BLaER1 treated with 17β-estradiol and CSF1 and Interleukin-3, amounts not matched to agents 10 nM and 100 nM (cell line): ENCODE data around the gene TMEM163.
"Not testable (repeated sequence)": the region's sequence is repeated elsewhere in the genome, so short reads cannot be mapped to it uniquely, and the experiment has no call there.

Experiments
- H3K27ac ChIP-seq, 11 experiments: shearing (Covaris generic); formaldehyde crosslinking; 2 replicates each; pipeline ENCODE4 v1.8.1; 2022
- H3K27me3 ChIP-seq, 11 experiments: shearing (Covaris generic); formaldehyde crosslinking; 2 replicates each; pipeline ENCODE4 v1.8.1; 2022
- H3K36me3 ChIP-seq, 11 experiments: shearing (Covaris generic); formaldehyde crosslinking; 2 replicates each; pipeline ENCODE4 v1.8.1; 2022
- H3K4me1 ChIP-seq, 10 experiments: shearing (Covaris generic); formaldehyde crosslinking; 2 replicates each; pipeline ENCODE4 v1.8.1; 2022
- H3K4me2 ChIP-seq, 11 experiments: shearing (Covaris generic); formaldehyde crosslinking; 2 replicates each; pipeline ENCODE4 v1.8.1; 2022
- H3K4me3 ChIP-seq, 10 experiments: shearing (Covaris generic); formaldehyde crosslinking; 2 replicates each; pipeline ENCODE4 v1.8.1; 2022
- H3K9ac ChIP-seq, 11 experiments: shearing (Covaris generic); formaldehyde crosslinking; 2 replicates each; pipeline ENCODE4 v1.8.1; 2022
- H3K9me3 ChIP-seq, 11 experiments: shearing (Covaris generic); formaldehyde crosslinking; replicated peaks in 1 of 11; 2 replicates each; pipeline ENCODE4 v1.8.1; 2022
- H4K20me1 ChIP-seq, 11 experiments: shearing (Covaris generic); formaldehyde crosslinking; 2 replicates each; pipeline ENCODE4 v1.8.1; 2022
- Cebpa-rat ChIP-seq, 11 experiments: shearing (Covaris generic); IDR thresholded peaks; 2 replicates each; pipeline ENCODE4 v1.8.1; 2022

TMEM163 gene

DNA sequence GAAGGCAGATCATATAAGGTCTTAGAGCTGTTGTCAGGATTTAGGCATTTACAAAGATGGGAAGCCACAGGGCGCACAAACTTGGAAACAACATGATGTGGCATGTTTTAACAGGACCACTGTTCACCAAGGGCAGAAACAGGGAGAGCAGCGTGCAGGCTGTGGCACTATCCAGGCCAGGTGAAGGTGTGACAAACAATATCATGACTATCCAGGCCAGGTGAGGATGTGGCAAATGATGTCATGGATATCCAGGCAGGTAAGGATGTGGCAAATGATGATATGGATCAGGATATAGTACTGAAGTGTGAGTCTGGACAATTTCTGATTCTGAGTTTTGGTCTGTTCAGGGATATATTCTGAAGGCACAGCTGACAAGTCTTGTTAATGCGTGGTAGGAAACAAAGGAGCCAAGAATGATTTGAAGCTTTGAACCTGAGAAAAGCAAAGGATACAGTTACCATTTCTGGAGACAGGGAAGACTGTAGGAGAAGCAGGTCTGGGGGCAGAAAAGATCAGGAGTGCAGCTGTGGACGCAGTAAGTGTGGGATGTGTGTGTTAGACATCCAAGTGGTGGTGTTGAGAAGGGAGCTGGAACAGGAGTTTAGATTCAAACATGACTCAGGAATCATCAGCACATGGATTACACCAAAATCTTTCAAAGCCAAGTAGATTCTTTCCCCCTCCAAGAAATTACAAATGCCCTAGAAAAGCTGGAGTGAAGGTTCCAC is 205.9 kb downstream of the TMEM163 start:
- H3K36me3 ChIP-seq = no peaks in the 10 kb centered on the region
- no peak for TF ChIP-seq Cebpa-rat (IDR thresholded peaks at IDR 0.05)
- H3K9ac ChIP-seq = no peak overlapping the region
- no peaks in the 10 kb centered on the region for H3K9me3 ChIP-seq
- H3K27ac ChIP-seq = no peak overlapping the region
- H3K4me3 ChIP-seq = no peak overlapping the region
- no peaks in the 10 kb centered on the region for H3K27me3 ChIP-seq
- no peaks in the 10 kb centered on the region for H3K4me1 ChIP-seq
- H3K4me2 ChIP-seq = no peak overlapping the region
- no peaks in the 10 kb centered on the region for H4K20me1 ChIP-seq

DNA sequence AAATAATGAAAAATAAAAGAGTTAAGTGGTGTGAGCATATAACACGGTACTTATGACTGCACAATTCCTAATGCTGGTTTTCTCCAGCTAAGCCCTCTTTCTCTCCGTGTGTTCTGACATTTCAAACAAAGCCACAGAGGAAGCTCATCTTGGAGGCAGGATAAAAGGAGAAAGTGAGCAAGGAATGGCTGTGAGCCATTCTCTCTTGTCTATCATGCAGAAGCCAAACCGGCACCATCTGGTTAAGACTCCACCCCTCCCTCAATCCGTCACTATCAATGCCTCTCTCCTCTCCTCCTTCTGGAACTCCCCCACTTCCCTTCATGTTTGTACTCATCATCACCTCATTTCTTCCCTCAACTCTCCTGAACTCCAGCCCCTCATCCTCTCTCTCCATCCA is 210.4 kb downstream of the TMEM163 start:
- Histone ChIP-seq H4K20me1 (no peaks in the 10 kb centered on the region), H3K4me1 (peaks cover 0 to 5% (median 0%) of the 10 kb centered on the region in 10 experiments; a peak in 3 of 20 replicates), H3K4me3 (no peak overlapping the region), H3K9ac (no peak overlapping the region), H3K27me3 (no peaks in the 10 kb centered on the region), H3K36me3 (no peaks in the 10 kb centered on the region), H3K27ac (no peak overlapping the region), H3K4me2 (no peak overlapping the region), H3K9me3 (no peaks in the 10 kb centered on the region)
- no peak for TF ChIP-seq Cebpa-rat (IDR thresholded peaks at IDR 0.05)

DNA sequence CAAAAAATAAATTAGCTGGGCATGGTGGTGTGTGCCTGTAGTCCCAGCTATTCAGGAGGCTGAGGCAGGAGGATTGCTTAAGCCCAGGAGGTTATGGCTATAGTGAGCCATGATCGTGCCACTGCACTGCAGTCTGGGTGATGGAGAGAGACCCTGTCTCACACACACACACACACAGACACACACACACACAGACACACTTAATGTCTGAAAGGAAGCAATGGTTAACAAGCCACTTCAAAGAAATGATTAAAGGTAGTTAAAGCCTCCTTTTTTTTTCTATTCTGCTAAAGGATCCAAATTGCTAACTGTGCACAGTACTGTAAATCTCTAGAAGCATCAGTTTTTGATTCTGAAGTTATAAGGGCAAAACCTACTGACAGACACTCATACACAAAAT is 211.1 kb downstream of the TMEM163 start:
- H3K36me3 ChIP-seq = no peaks in the 10 kb centered on the region
- no peak overlapping the region for H3K27ac ChIP-seq
- no peaks in the 10 kb centered on the region for H4K20me1 ChIP-seq
- no peak overlapping the region for H3K9ac ChIP-seq
- no peaks in the 10 kb centered on the region for H3K9me3 ChIP-seq
- no peak overlapping the region for H3K4me2 ChIP-seq
- no peaks in the 10 kb centered on the region for H3K27me3 ChIP-seq
- H3K4me3 ChIP-seq = no peak overlapping the region
- TF ChIP-seq Cebpa-rat (IDR thresholded peaks at IDR 0.05) = no peak
- peaks cover 0 to 5% (median 0%) of the 10 kb centered on the region in 10 experiments; a peak in 3 of 20 replicates for H3K4me1 ChIP-seq

DNA sequence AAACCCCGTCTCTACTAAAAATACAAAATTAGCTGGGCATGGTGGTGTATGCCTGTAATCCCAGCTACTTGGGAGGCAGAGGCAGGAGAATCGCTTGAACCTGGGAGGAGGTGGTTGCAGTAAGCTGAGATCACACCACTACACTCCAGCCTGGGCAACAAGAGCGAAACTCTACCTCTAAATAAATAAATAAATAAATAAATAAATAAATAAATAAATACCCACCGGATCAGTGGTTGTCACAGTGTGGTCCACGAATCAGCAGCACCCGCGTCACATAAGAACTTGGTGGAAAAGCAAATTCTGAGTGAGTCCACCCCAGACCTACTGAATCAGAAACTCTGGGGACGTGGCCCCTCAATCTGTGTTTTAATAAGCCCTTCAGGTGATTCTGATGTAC is 211.6 kb downstream of the TMEM163 start:
- H3K4me1 ChIP-seq, H3K27ac ChIP-seq, H3K9me3 ChIP-seq, H3K27me3 ChIP-seq, H3K9ac ChIP-seq, H3K36me3 ChIP-seq, H3K4me2 ChIP-seq, H4K20me1 ChIP-seq, H3K4me3 ChIP-seq: not testable (repeated sequence)

DNA sequence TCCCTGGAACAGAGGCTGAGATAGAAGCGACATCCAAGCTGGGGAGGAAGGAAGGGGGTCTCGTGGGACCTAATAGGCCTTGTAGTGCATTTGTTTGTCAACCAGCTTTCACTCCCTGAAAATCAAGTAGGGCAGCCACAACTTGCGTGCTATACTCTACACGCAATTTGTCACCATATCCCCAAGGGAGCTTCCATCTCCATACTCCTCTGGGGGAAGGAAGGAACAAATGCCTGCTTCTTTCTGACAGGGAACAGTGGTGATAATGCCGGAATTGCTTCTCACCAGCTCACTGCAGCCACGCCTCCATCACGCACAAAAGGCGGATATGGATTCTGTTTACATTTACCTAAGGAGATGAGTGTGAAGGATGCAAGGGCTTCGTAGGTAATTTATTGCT is 213.4 kb downstream of the TMEM163 start:
- H4K20me1 ChIP-seq = no peaks in the 10 kb centered on the region
- H3K27me3 ChIP-seq = no peaks in the 10 kb centered on the region
- TF ChIP-seq Cebpa-rat (IDR thresholded peaks at IDR 0.05) = no peak
- H3K9ac ChIP-seq = no peak overlapping the region
- H3K9me3 ChIP-seq = no peaks in the 10 kb centered on the region
- H3K36me3 ChIP-seq = no peaks in the 10 kb centered on the region
- no peak overlapping the region for H3K27ac ChIP-seq
- peaks cover 0 to 5% (median 0%) of the 10 kb centered on the region in 10 experiments; a peak in 3 of 20 replicates for H3K4me1 ChIP-seq
- 0 out of 22 replicates have a peak overlapping the region, but pooled peaks of 1 of the 11 experiments have one; percentile 5 for H3K4me2 ChIP-seq
- H3K4me3 ChIP-seq = no peak overlapping the region

DNA sequence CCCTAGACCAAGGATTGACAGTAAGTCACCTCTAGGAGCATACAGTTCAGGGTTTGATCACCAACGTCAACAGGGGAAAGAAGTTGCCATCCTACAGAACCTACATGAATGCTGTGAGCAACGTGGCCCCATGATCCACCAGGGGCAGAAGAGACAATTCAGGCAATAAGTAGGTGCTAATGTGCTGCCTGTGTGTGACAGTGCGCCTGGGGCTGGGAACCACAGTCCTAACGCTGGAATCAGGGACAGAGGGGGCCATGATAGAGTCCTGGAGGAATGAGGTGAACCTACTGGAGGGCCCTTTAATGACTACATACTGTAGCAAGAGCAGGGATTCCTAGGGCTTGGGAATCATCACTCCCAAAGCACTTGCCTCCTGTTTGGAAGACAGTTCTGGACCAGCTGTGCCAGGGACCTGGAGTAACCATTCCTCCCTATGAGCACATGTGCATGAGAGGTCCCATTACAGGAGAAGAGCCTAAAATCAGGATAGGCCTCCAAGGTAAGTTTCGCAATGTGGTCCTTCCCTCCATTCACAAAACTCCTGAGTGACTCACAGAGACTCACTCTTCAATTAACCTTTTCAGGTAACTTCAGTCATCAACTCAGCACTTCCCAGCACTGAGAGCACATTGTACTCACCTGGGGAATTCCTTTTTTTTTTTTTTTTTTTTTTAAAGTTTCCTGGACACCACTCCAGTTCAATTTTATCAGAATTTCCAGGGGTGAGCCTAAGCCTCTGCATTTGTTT is 214.0 kb downstream of the TMEM163 start:
- Histone ChIP-seq H3K9ac (no peak overlapping the region), H3K36me3 (no peaks in the 10 kb centered on the region), H3K9me3 (no peaks in the 10 kb centered on the region), H4K20me1 (no peaks in the 10 kb centered on the region), H3K4me3 (no peak overlapping the region), H3K4me1 (peaks cover 0 to 5% (median 0%) of the 10 kb centered on the region in 10 experiments; a peak in 3 of 20 replicates), H3K27ac (no peak overlapping the region), H3K27me3 (no peaks in the 10 kb centered on the region), H3K4me2 (0 out of 22 replicates have a peak overlapping the region, but pooled peaks of 1 of the 11 experiments have one; percentile 5)
- no peak for TF ChIP-seq Cebpa-rat (IDR thresholded peaks at IDR 0.05)

DNA sequence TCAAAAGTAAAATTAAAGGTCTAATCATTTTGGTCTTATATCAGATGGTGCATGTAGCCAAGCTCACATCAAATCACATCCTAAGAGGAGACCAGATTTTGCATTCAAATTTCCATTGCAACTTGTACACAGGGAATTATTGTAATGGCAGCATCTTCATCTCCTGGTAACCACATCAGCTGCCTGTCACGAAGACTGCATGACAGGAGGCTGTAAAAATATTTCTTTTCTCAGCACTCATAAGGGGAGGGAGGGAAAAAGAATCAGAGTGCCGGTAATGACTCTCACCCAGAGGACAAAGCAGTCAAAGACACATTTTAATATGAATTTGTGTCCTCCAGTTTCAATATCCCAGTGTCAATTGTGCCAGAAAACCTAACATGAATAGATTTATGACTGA is 216.7 kb downstream of the TMEM163 start:
- no peaks in the 10 kb centered on the region for H3K9me3 ChIP-seq
- H3K9ac ChIP-seq = no peak overlapping the region
- no peaks in the 10 kb centered on the region for H3K36me3 ChIP-seq
- no peak overlapping the region for H3K4me3 ChIP-seq
- H3K27me3 ChIP-seq = no peaks in the 10 kb centered on the region
- H3K27ac ChIP-seq = no peak overlapping the region
- TF ChIP-seq Cebpa-rat (IDR thresholded peaks at IDR 0.05) = no peak
- H3K4me1 ChIP-seq = peaks cover 0 to 5% (median 0%) of the 10 kb centered on the region in 10 experiments; a peak in 3 of 20 replicates
- H3K4me2 ChIP-seq = no peak overlapping the region
- no peaks in the 10 kb centered on the region for H4K20me1 ChIP-seq

DNA sequence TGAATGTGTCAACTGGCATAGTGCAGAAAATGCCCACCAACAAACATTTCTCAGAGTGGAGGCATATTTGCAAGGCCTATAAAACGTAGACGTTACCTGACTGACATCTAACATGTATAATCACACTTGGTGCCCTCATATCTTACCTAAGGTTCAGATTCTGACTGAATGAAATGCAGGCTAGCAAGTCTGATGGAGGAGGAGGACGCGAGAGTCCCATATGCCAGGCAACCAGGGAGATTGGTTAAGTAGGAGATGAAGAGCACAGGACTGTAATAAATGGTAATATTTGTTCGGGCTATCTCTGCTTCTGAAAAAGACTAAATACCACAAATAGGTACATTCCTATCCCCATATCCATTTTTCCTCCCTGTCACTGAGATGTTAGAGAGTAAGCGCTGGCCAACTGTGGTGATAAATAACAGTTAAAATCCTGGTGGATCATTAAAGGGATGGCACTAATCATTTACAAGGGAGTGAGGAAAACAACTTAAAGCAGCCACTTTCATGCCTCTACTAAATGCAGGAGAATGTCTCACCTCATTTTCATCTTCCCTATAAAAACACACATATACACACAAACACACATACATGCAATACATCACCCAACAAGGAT is 217.2 kb downstream of the TMEM163 start:
- Histone ChIP-seq H3K4me3 (no peak overlapping the region), H3K9me3 (no peaks in the 10 kb centered on the region), H3K9ac (no peak overlapping the region), H3K36me3 (no peaks in the 10 kb centered on the region), H3K27me3 (no peaks in the 10 kb centered on the region), H3K27ac (no peak overlapping the region), H3K4me1 (peaks cover 0 to 5% (median 0%) of the 10 kb centered on the region in 10 experiments; a peak in 3 of 20 replicates), H4K20me1 (no peaks in the 10 kb centered on the region), H3K4me2 (no peak overlapping the region)
- TF ChIP-seq Cebpa-rat (IDR thresholded peaks at IDR 0.05) = no peak

DNA sequence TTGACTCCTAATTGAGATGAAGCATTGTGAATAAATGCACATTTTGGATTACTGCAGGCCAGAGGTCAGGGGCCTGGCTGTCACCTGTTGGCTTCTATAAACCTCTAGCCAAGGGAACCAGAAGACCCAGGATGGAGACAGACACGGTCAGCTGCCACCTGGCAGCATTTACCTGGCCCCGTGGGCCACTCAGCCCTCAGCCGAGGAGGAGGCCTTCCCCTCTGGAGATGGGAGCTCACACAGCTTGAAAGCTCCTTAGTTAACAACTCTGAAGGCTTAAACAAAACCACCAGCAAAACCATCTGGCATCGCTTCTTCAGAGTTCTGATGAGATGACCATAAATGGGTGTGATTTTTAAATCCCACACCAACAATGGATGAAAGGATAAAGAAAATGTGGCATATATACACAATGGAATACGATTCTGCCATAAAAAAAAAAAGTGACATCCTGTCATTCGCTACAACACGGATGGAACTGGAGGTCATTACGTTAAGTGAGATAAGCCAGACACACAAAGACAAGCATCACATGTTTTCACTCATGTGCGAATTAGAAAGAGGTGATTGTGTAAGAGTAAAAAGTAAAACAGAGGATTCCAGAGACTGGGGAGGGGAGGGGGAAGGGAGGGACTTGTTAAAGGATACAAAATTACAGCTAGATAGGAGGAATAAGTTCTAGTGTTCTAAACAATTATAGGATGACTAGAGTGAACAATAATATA is 218.4 kb downstream of the TMEM163 start:
- H3K4me2 ChIP-seq = no peak overlapping the region
- no peak for TF ChIP-seq Cebpa-rat (IDR thresholded peaks at IDR 0.05)
- H4K20me1 ChIP-seq = no peaks in the 10 kb centered on the region
- no peaks in the 10 kb centered on the region for H3K9me3 ChIP-seq
- H3K4me1 ChIP-seq = peaks cover 0 to 3% (median 0%) of the 10 kb centered on the region in 10 experiments; a peak in 3 of 20 replicates
- H3K9ac ChIP-seq = no peak overlapping the region
- H3K4me3 ChIP-seq = no peak overlapping the region
- no peak overlapping the region for H3K27ac ChIP-seq
- no peaks in the 10 kb centered on the region for H3K27me3 ChIP-seq
- no peaks in the 10 kb centered on the region for H3K36me3 ChIP-seq
